LNCaP clone FGC (cell line): Measurements from ENCODE around the gene TIMM29.

Source experiments
- DNase-seq: peaks from one replicate; pipeline ENCODE4 v3.0.0-alpha.2; 2011; ENCODE audit warnings: low read depth
- H3K4me3 ChIP-seq: 2 replicates; pipeline ENCODE4 v1.5.1; 2011; ENCODE audit warnings: mild to moderate bottlenecking, low read depth, low read length, control low read depth
- CTCF ChIP-seq: IDR thresholded peaks from 2 replicates; pipeline ENCODE4 v1.5.1; 2012; ENCODE audit warnings: mild to moderate bottlenecking; ENCODE audit not compliant: control insufficient read depth, insufficient read depth; ENCODE audit errors: extremely low read depth

Gene TIMM29

GRCh38 chr19:10896851-10897526, 31.6 kb upstream of the TIMM29 start:
- no peak overlapping the region for H3K4me3 ChIP-seq
- DNase-seq, result peak; percentile 92
- no peak for TF ChIP-seq CTCF

GRCh38 chr19:10898633-10899032, 30.0 kb upstream of the TIMM29 start:
- H3K4me3 ChIP-seq, result no peak overlapping the region
- no peak for DNase-seq
- no peak for TF ChIP-seq CTCF

- no peak for TF ChIP-seq CTCF
- no peak overlapping the region for H3K4me3 ChIP-seq
- peak; percentile 93 for DNase-seq
These were observed 29.4 kb upstream of the TIMM29 start for GRCh38 chr19:10899151-10899653.

- H3K4me3 ChIP-seq, result no peak overlapping the region
- DNase-seq, result no peak
- TF ChIP-seq CTCF, result no peak
These were observed 20.7 kb upstream of the TIMM29 start for GRCh38 chr19:10907925-10908324.

GRCh38 chr19:10908380-10908960, 20.1 kb upstream of the TIMM29 start:
- H3K4me3 ChIP-seq, result no peak overlapping the region
- TF ChIP-seq CTCF, result no peak
- no peak for DNase-seq

- no peak overlapping the region for H3K4me3 ChIP-seq
- no peak for TF ChIP-seq CTCF
These were observed 16.8 kb upstream of the TIMM29 start for GRCh38 chr19:10911579-10912363.

GRCh38 chr19:10912619-10913018, 16.0 kb upstream of the TIMM29 start:
- no peak for DNase-seq
- H3K4me3 ChIP-seq, result no peak overlapping the region
- TF ChIP-seq CTCF, result no peak

More at GRCh38 chr19:10911579-10912363, 16.8 kb upstream of the TIMM29 start:
- DNase-seq, result no peak
